ENCODE data around the gene CLINT1.

DNA sequence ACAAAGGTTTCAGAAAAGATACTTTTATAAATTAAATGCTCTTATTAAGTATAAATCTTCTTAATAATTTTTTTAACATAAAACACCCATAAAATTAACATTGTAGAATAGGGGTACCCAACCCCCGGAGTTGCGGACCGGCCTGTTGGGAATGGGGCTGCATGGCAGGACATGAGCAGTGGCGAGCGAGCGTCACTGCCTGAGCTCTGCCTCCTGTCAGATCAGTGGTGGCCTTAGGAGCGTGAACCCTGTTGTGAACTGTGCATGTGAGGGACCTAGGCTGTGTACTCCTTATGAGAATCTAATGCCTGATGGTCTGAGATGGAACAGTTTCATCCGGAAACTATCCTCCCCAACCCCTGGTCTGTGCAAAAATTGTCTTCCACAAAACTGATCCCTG, 35.3 kb downstream of the CLINT1 start:
- TF ChIP-seq, protein P1, sequence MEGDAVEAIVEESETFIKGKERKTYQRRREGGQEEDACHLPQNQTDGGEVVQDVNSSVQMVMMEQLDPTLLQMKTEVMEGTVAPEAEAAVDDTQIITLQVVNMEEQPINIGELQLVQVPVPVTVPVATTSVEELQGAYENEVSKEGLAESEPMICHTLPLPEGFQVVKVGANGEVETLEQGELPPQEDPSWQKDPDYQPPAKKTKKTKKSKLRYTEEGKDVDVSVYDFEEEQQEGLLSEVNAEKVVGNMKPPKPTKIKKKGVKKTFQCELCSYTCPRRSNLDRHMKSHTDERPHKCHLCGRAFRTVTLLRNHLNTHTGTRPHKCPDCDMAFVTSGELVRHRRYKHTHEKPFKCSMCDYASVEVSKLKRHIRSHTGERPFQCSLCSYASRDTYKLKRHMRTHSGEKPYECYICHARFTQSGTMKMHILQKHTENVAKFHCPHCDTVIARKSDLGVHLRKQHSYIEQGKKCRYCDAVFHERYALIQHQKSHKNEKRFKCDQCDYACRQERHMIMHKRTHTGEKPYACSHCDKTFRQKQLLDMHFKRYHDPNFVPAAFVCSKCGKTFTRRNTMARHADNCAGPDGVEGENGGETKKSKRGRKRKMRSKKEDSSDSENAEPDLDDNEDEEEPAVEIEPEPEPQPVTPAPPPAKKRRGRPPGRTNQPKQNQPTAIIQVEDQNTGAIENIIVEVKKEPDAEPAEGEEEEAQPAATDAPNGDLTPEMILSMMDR (IDR thresholded peaks at IDR 0.05): no peak
- TF ChIP-seq POLR2A (IDR thresholded peaks at IDR 0.05): no peak

Measured in adrenal gland (tissue), 5 donors.